ENCODE measurements around the gene SLC9B2.
A peak's percentile ranks its signal among the peaks of the same experiment; 100 is the strongest.

Gene SLC9B2

GRCh38 chr4:103008875-103009729 lies 67.5 kb downstream of the SLC9B2 start:
- H3K9me3 ChIP-seq (ENCODE audit: control insufficient read depth, insufficient read depth, low read depth, low read length): no peaks in the 10 kb centered on the region
- peaks cover 6% of the 10 kb centered on the region; the same call in 1 of the 2 replicates for H3K4me1 ChIP-seq (ENCODE audit: control insufficient read depth, insufficient read depth, low read length)
- H3K36me3 ChIP-seq (ENCODE audit: control insufficient read depth in 2 of 2, insufficient read depth in 1 of 2, low read length in 2 of 2): no peaks in the 10 kb centered on the region
- TF ChIP-seq ZNF654 (tag by site-specific recombination; IDR thresholded peaks at IDR 0.05; ENCODE audit: low read depth) (peak; percentile 92), ZNF239 (tag by site-specific recombination; IDR thresholded peaks at IDR 0.05) (no peak), CTCF (tag by site-specific recombination; IDR thresholded peaks at IDR 0.05) (peak; percentile 54; the same call in 1 of the 2 replicates)
- H3K27ac ChIP-seq (ENCODE audit: extremely low read depth, low read depth, low read length): no peak overlapping the region
- CTCF ChIA-PET: interaction anchor here (0.5 to 3.5 kb wide), 9 partner anchors 10 to 570 kb away, joined by 3 to 34 read pairs (median 3); no protein-coding TSS in a partner anchor
- POLR2A ChIA-PET: interaction anchor here (1.7 kb wide), 1 partner anchor 181 kb away, joined by 12 read pairs; the partner anchor contains the start of gene UBE2D3
- no peak overlapping the region for H3K4me3 ChIP-seq (ENCODE audit: low read depth, low read length)

- CTCF ChIA-PET: interaction anchor here (0.6 to 1.0 kb wide), 4 partner anchors 102 to 572 kb away, joined by 3 to 6 read pairs (median 4); no protein-coding TSS in a partner anchor
Observed at GRCh38 chr4:103002551-103002950, 74.0 kb downstream of the SLC9B2 start.

GRCh38 chr4:102994803-102995202 lies 81.8 kb downstream of the SLC9B2 start:
- POLR2A ChIA-PET: no interaction called here
- no peak for TF ChIP-seq ZNF701 (tag by site-specific recombination; IDR thresholded peaks at IDR 0.05)
- TF ChIP-seq MEIS1 (CRISPR knock-in tag; IDR thresholded peaks at IDR 0.05; ENCODE audit: borderline replicate concordance): no peak
- no peak for TF ChIP-seq ZFP37 (tag by site-specific recombination; IDR thresholded peaks at IDR 0.05)
- no peak for TF ChIP-seq ZNF626 (tag by site-specific recombination; IDR thresholded peaks at IDR 0.05)
- TF ChIP-seq ZNF529 (tag by site-specific recombination; IDR thresholded peaks at IDR 0.05; ENCODE audit: insufficient replicate concordance): no peak
- H3K9me3 ChIP-seq (ENCODE audit: control insufficient read depth, insufficient read depth, low read depth, low read length): no peaks in the 10 kb centered on the region

More at GRCh38 chr4:103002551-103002950, 74.0 kb downstream of the SLC9B2 start:
- POLR2A ChIA-PET: no interaction called here
- Histone ChIP-seq H3K36me3 (ENCODE audit: control insufficient read depth in 2 of 2, insufficient read depth in 1 of 2, low read length in 2 of 2) (no peaks in the 10 kb centered on the region), H3K4me3 (ENCODE audit: low read depth, low read length) (no peak overlapping the region), H3K9me3 (ENCODE audit: control insufficient read depth, insufficient read depth, low read depth, low read length) (no peaks in the 10 kb centered on the region), H3K27ac (ENCODE audit: extremely low read depth, low read depth, low read length) (no peak overlapping the region), H3K4me1 (ENCODE audit: control insufficient read depth, insufficient read depth, low read length) (no peaks in the 10 kb centered on the region)
- TF ChIP-seq, protein P1, sequence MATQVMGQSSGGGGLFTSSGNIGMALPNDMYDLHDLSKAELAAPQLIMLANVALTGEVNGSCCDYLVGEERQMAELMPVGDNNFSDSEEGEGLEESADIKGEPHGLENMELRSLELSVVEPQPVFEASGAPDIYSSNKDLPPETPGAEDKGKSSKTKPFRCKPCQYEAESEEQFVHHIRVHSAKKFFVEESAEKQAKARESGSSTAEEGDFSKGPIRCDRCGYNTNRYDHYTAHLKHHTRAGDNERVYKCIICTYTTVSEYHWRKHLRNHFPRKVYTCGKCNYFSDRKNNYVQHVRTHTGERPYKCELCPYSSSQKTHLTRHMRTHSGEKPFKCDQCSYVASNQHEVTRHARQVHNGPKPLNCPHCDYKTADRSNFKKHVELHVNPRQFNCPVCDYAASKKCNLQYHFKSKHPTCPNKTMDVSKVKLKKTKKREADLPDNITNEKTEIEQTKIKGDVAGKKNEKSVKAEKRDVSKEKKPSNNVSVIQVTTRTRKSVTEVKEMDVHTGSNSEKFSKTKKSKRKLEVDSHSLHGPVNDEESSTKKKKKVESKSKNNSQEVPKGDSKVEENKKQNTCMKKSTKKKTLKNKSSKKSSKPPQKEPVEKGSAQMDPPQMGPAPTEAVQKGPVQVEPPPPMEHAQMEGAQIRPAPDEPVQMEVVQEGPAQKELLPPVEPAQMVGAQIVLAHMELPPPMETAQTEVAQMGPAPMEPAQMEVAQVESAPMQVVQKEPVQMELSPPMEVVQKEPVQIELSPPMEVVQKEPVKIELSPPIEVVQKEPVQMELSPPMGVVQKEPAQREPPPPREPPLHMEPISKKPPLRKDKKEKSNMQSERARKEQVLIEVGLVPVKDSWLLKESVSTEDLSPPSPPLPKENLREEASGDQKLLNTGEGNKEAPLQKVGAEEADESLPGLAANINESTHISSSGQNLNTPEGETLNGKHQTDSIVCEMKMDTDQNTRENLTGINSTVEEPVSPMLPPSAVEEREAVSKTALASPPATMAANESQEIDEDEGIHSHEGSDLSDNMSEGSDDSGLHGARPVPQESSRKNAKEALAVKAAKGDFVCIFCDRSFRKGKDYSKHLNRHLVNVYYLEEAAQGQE (tag by site-specific recombination; IDR thresholded peaks at IDR 0.05): peak; percentile 87
- TF ChIP-seq CTCF (tag by site-specific recombination; IDR thresholded peaks at IDR 0.05): no peak

More at GRCh38 chr4:102994803-102995202, 81.8 kb downstream of the SLC9B2 start:
- no peaks in the 10 kb centered on the region for H3K36me3 ChIP-seq (ENCODE audit: control insufficient read depth in 2 of 2, insufficient read depth in 1 of 2, low read length in 2 of 2)
- no peaks in the 10 kb centered on the region for H3K4me1 ChIP-seq (ENCODE audit: control insufficient read depth, insufficient read depth, low read length)
- H3K4me3 ChIP-seq (ENCODE audit: low read depth, low read length): no peak overlapping the region
- CTCF ChIA-PET: interaction anchor here (1.1 kb wide), 1 partner anchor 12 kb away, joined by 4 read pairs; no protein-coding TSS in a partner anchor
- no peak overlapping the region for H3K27ac ChIP-seq (ENCODE audit: extremely low read depth, low read depth, low read length)

Data from HEK293 (cell line).